Activated CD4-positive, alpha-beta T cell treated with anti-CD3 and anti-CD28 coated beads for 48 hours (primary cell): ENCODE data around the gene CORO6.

Source experiments
- DNase-seq: peaks from one replicate; pipeline ENCODE4 v3.0.0-alpha.2; 2020

The CORO6 gene

GRCh38 chr17:29590411-29591145 is 32.1 kb downstream of the CORO6 start:
- peak; percentile 45 for DNase-seq

GRCh38 chr17:29589524-29590410 is 32.9 kb downstream of the CORO6 start, which contains the start of gene GIT1:
Gene GIT1 (minus strand): TSS chr17:29589648. CDS start chr17:29589378, 270 bp downstream.
- DNase-seq, result peak; percentile 87

- DNase-seq, result peak; percentile 61
These were observed 33.9 kb downstream of the CORO6 start for GRCh38 chr17:29588562-29589411.

GRCh38 chr17:29588017-29588561 is 34.6 kb downstream of the CORO6 start:
- DNase-seq, result no peak

- no peak for DNase-seq
These were observed 35.1 kb downstream of the CORO6 start for GRCh38 chr17:29587591-29587990.

GRCh38 chr17:29586676-29587469 is 35.8 kb downstream of the CORO6 start:
- no peak for DNase-seq

GRCh38 chr17:29585080-29585751 is 37.5 kb downstream of the CORO6 start:
- DNase-seq, result no peak

- no peak for DNase-seq
These were observed 38.1 kb downstream of the CORO6 start for GRCh38 chr17:29584452-29585079.

GRCh38 chr17:29583324-29584248 is 39.1 kb downstream of the CORO6 start:
- no peak for DNase-seq

- DNase-seq, result no peak
These were observed 39.9 kb downstream of the CORO6 start for GRCh38 chr17:29582772-29583171.

- no peak for DNase-seq
These were observed 40.4 kb downstream of the CORO6 start for GRCh38 chr17:29582254-29582765.

GRCh38 chr17:29581583-29582253 is 41.0 kb downstream of the CORO6 start:
- no peak for DNase-seq

- peak; percentile 93 for DNase-seq
These were observed 42.6 kb downstream of the CORO6 start for GRCh38 chr17:29579866-29580771.

- DNase-seq, result no peak
These were observed 43.9 kb downstream of the CORO6 start for GRCh38 chr17:29578626-29579485.

GRCh38 chr17:29577385-29578211 is 45.1 kb downstream of the CORO6 start:
- DNase-seq, result no peak

- no peak for DNase-seq
These were observed 45.7 kb downstream of the CORO6 start for GRCh38 chr17:29577001-29577370.
